ENCODE measurements around the gene LRRTM3. TPM values are rescaled to one million over a fixed set of nuclear protein-coding genes. Genes with fewer than 3 reads are reported as not detected.

The LRRTM3 gene
- total and polyA plus RNA-seq, 2 experiments from 2014 or later, result 0.21 to 0.37 TPM

DNA sequence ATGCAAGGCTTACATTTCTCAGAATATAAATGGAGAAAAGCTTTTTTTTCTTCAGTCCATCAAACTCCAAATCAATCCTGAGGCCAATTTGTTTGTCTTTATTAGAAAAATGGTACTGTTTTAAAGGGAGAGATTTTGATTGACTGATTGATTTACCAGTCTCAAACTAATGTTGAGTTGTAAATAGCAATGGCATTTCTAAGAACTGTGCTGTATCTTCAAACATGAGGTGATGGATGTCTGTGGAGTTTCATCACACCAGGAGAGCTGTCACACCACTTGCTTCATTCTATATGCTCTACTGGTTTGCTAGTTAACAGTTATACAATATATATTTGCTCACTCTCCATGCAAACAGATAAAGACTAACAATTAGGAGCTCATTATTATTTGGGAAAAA lies 39.0 kb upstream of the LRRTM3 start (continued):
- no peak for TF ChIP-seq CREB1 (CRISPR knock-in tag; IDR thresholded peaks at IDR 0.05; ENCODE audit: low read depth)
- TF ChIP-seq, protein P1, sequence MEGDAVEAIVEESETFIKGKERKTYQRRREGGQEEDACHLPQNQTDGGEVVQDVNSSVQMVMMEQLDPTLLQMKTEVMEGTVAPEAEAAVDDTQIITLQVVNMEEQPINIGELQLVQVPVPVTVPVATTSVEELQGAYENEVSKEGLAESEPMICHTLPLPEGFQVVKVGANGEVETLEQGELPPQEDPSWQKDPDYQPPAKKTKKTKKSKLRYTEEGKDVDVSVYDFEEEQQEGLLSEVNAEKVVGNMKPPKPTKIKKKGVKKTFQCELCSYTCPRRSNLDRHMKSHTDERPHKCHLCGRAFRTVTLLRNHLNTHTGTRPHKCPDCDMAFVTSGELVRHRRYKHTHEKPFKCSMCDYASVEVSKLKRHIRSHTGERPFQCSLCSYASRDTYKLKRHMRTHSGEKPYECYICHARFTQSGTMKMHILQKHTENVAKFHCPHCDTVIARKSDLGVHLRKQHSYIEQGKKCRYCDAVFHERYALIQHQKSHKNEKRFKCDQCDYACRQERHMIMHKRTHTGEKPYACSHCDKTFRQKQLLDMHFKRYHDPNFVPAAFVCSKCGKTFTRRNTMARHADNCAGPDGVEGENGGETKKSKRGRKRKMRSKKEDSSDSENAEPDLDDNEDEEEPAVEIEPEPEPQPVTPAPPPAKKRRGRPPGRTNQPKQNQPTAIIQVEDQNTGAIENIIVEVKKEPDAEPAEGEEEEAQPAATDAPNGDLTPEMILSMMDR (conservative IDR thresholded peaks at IDR 0.05; ENCODE audit: low read depth in 2 of 2), result no peak
- no peak for TF ChIP-seq EZH2 (IDR thresholded peaks at IDR 0.05; ENCODE audit: low read depth, unreplicated experiment)
- no peak for TF ChIP-seq NANOG (IDR thresholded peaks at IDR 0.05; ENCODE audit: borderline replicate concordance)
- TF ChIP-seq, protein P2, sequence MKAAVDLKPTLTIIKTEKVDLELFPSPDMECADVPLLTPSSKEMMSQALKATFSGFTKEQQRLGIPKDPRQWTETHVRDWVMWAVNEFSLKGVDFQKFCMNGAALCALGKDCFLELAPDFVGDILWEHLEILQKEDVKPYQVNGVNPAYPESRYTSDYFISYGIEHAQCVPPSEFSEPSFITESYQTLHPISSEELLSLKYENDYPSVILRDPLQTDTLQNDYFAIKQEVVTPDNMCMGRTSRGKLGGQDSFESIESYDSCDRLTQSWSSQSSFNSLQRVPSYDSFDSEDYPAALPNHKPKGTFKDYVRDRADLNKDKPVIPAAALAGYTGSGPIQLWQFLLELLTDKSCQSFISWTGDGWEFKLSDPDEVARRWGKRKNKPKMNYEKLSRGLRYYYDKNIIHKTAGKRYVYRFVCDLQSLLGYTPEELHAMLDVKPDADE (IDR thresholded peaks at IDR 0.05), result no peak
- TF ChIP-seq, protein P3, sequence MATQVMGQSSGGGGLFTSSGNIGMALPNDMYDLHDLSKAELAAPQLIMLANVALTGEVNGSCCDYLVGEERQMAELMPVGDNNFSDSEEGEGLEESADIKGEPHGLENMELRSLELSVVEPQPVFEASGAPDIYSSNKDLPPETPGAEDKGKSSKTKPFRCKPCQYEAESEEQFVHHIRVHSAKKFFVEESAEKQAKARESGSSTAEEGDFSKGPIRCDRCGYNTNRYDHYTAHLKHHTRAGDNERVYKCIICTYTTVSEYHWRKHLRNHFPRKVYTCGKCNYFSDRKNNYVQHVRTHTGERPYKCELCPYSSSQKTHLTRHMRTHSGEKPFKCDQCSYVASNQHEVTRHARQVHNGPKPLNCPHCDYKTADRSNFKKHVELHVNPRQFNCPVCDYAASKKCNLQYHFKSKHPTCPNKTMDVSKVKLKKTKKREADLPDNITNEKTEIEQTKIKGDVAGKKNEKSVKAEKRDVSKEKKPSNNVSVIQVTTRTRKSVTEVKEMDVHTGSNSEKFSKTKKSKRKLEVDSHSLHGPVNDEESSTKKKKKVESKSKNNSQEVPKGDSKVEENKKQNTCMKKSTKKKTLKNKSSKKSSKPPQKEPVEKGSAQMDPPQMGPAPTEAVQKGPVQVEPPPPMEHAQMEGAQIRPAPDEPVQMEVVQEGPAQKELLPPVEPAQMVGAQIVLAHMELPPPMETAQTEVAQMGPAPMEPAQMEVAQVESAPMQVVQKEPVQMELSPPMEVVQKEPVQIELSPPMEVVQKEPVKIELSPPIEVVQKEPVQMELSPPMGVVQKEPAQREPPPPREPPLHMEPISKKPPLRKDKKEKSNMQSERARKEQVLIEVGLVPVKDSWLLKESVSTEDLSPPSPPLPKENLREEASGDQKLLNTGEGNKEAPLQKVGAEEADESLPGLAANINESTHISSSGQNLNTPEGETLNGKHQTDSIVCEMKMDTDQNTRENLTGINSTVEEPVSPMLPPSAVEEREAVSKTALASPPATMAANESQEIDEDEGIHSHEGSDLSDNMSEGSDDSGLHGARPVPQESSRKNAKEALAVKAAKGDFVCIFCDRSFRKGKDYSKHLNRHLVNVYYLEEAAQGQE (IDR thresholded peaks at IDR 0.05; ENCODE audit: unreplicated experiment), result no peak
- no peak for TF ChIP-seq STAT1 (IDR thresholded peaks at IDR 0.05; ENCODE audit: unreplicated experiment)
- no peak for TF ChIP-seq EZH2phosphoT487 (IDR thresholded peaks at IDR 0.05; ENCODE audit: unreplicated experiment)

DNA sequence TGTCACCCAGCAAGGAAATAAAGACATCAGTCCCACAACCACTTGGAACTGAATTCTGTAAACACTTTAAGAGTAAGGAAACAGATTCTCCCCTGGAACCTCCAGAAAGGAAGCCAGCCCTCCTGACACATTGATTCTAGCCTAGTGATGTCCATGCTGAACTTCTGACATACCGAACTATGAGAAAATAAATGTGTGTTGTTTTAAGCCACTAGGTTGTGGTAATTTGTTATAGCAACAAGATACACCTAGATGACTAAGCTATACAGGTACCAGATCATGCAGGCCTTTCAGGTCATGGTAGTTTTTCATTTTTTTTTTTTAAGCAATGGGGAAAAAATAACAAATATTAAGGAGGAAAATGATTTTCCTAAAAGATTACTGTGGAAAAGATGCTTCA lies 37.6 kb upstream of the LRRTM3 start:
- Histone ChIP-seq H3K4me1 (ENCODE audit: insufficient read depth) (peaks cover 17% of the 10 kb centered on the region), H3K9me2 (ENCODE audit: insufficient read depth) (peaks cover 22% of the 10 kb centered on the region), H3K36me3 (ENCODE audit: insufficient read depth) (no peaks in the 10 kb centered on the region), H2AFZ (no peak overlapping the region), H3K79me2 (replicated peaks; ENCODE audit: insufficient read depth) (no peaks in the 10 kb centered on the region), H4K20me1 (replicated peaks; ENCODE audit: insufficient read depth) (no peaks in the 10 kb centered on the region), H3K27ac (ENCODE audit: low read depth) (no peak overlapping the region), H3K4me3 (no peak overlapping the region), H3K27me3 (ENCODE audit: insufficient read depth) (no peaks in the 10 kb centered on the region), H3K4me2 (no peak overlapping the region), H3F3A (replicated peaks; ENCODE audit: low read depth) (no peaks in the 10 kb centered on the region)
- Mint-ChIP-seq H3K27ac (no peak overlapping the region), H3K4me3 (no peak overlapping the region), H3K27me3 (ENCODE audit: insufficient read depth, low read depth, poor library complexity) (no peaks in the 10 kb centered on the region), H3K4me1 (peaks cover 22% of the 10 kb centered on the region), H3K9me3 (no peaks in the 10 kb centered on the region), H3K36me3 (ENCODE audit: low read depth) (peaks cover 5% of the 10 kb centered on the region; the same call in 1 of the 3 replicates)
- ATAC-seq (no peak), DNase-seq (ENCODE audit: low spot score) (no peak)
- no peak for TF ChIP-seq ZNF114 (CRISPR knock-in tag; IDR thresholded peaks at IDR 0.05)
- TF ChIP-seq, protein P3 (IDR thresholded peaks at IDR 0.05; ENCODE audit: unreplicated experiment), result no peak
- no peak for TF ChIP-seq NANOG (IDR thresholded peaks at IDR 0.05; ENCODE audit: borderline replicate concordance)
- TF ChIP-seq JUNB (IDR thresholded peaks at IDR 0.05; ENCODE audit: unreplicated experiment), result no peak
- TF ChIP-seq, protein P1 (conservative IDR thresholded peaks at IDR 0.05; ENCODE audit: low read depth in 2 of 2), result no peak
- no peak for TF ChIP-seq EZH2phosphoT487 (IDR thresholded peaks at IDR 0.05; ENCODE audit: unreplicated experiment)
- no peak for TF ChIP-seq CREB1 (CRISPR knock-in tag; IDR thresholded peaks at IDR 0.05; ENCODE audit: low read depth)
- no peak for TF ChIP-seq STAT1 (IDR thresholded peaks at IDR 0.05; ENCODE audit: unreplicated experiment)
- no peak for TF ChIP-seq ZNF331 (CRISPR knock-in tag; IDR thresholded peaks at IDR 0.05; ENCODE audit: low read depth)
